Psoas muscle (tissue), 8 donors: Measurements from ENCODE around the gene AKAP6. TPM values are rescaled to one million over a fixed set of nuclear protein-coding genes. Genes with fewer than 3 reads are reported as not detected.

Experiments
- ATAC-seq, 4 donors: fragments of 200-7000 bp; cut with Tn5 transposase; one replicate each; pipeline ENCODE4 v1.9.1; 2020; ENCODE audit warnings: moderate library complexity in 3 of 4, mild to moderate bottlenecking in 2 of 4
- DNase-seq, 2 donors: peaks; one replicate each; pipeline ENCODE4 v3.0.0-alpha.2; 2020
- H3K27ac ChIP-seq: fragments of 200-600 bp; one replicate; pipeline ENCODE4 v1.8.0; 2022
- H3K27me3 ChIP-seq, 3 donors: fragments of 200-600 bp in 1 of 3; one replicate each; pipeline versions ENCODE4 v1.6.1 to v1.8.0; 2013 to 2022; ENCODE audit warnings: low read length in 2 of 3, mild to moderate bottlenecking in 2 of 3, moderate library complexity in 1 of 3; ENCODE audit not compliant: insufficient read depth in 3 of 3
- H3K36me3 ChIP-seq, 2 donors: fragments of 200-600 bp in 1 of 2; one replicate each; pipeline versions ENCODE4 v1.6.1 to v1.8.0; 2013 to 2022; ENCODE audit warnings: low read depth in 1 of 2, mild to moderate bottlenecking in 1 of 2, moderate library complexity in 1 of 2; ENCODE audit not compliant: insufficient read depth in 1 of 2
- H3K4me1 ChIP-seq: fragments of 200-600 bp; one replicate; pipeline ENCODE4 v1.8.0; 2022
- H3K4me3 ChIP-seq: fragments of 200-600 bp; one replicate; pipeline ENCODE4 v1.8.0; 2022; ENCODE audit warnings: mild to moderate bottlenecking
- H3K9me3 ChIP-seq: fragments of 200-600 bp; one replicate; pipeline ENCODE4 v1.8.0; 2022
- WGBS, 3 donors: extraction: QIAGEN DNeasy Blood & Tissue Kit; methylation state at CpG; one replicate each; pipeline versions ENCODE4 v1.1.6 to v1.1.7; 2013; 5-methylcytosine and 5-hydroxymethylcytosine counted together
- intact Hi-C, 2 donors: fragments of 100-400 bp; cut with DNase I; formaldehyde crosslinking; loops; one replicate each; pipeline versions ENCODE4 v1.11.0 to v1.14.2; 2022
- polyA plus RNA-seq, 3 donors: library from polyadenylated mRNA; stranded (reverse); fragments of 200-250 nt; gene quantifications; one replicate each; pipeline ENCODE4 v1.2.3, GENCODE V29; 2013
- total RNA-seq, 4 donors: library from RNA; stranded (reverse); fragmentation: NEBNext Ultra II Directional in 2 of 4; extraction: Animal tissue kit (Norgen Biotek cat#: 25700) in 2 of 4; gene quantifications; one replicate each; pipeline versions ENCODE4 v1.2.1 to v1.2.4, GENCODE V29; 2021 to 2023
- TF ChIP-seq, protein P1 (sequence below): fragments of 200-600 bp; IDR thresholded peaks from one replicate; pipeline ENCODE4 v1.8.0; 2022; ENCODE audit warnings: antibody characterized with exemption
- donor health status: healthy with polysubstance abuse.
- donor health status: DM: no; HTN: no; CAD: no; lungs with moderate emphysema.
- donor health status: Bipolar disorder and iron deficiency.
- donor health status: healthy.
- donor health status: DM: yes; HTN: yes; CAD: no.
- donor health status: DM: no; HTN: no; CAD: no.
- donor health status: DM: no; HTN: no; CAD: no.
- donor health status: DM: yes; HTN: yes; CAD: no.

Gene AKAP6
- total and polyA plus RNA-seq, 7 donors = 9.1 to 173 (median 113) TPM

- H3K4me3 ChIP-seq = no peak overlapping the region
- H3K9me3 ChIP-seq = no peaks in the 10 kb centered on the region
- intact Hi-C loops = no loop called here
- no peaks in the 10 kb centered on the region for H3K36me3 ChIP-seq
- ATAC-seq (no peak), DNase-seq (no peak)
- no peaks in the 10 kb centered on the region for H3K27me3 ChIP-seq
- H3K27ac ChIP-seq = no peak overlapping the region
- TF ChIP-seq, protein P1, sequence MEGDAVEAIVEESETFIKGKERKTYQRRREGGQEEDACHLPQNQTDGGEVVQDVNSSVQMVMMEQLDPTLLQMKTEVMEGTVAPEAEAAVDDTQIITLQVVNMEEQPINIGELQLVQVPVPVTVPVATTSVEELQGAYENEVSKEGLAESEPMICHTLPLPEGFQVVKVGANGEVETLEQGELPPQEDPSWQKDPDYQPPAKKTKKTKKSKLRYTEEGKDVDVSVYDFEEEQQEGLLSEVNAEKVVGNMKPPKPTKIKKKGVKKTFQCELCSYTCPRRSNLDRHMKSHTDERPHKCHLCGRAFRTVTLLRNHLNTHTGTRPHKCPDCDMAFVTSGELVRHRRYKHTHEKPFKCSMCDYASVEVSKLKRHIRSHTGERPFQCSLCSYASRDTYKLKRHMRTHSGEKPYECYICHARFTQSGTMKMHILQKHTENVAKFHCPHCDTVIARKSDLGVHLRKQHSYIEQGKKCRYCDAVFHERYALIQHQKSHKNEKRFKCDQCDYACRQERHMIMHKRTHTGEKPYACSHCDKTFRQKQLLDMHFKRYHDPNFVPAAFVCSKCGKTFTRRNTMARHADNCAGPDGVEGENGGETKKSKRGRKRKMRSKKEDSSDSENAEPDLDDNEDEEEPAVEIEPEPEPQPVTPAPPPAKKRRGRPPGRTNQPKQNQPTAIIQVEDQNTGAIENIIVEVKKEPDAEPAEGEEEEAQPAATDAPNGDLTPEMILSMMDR = no peak
- no peaks in the 10 kb centered on the region for H3K4me1 ChIP-seq
- 54 to 62% (median 61%) methylated on average over 3 of the region's 3 CpGs for WGBS, 3 donors
Measured at GRCh38 chr14:32354716-32355115, 25.6 kb downstream of the AKAP6 start.

DNA sequence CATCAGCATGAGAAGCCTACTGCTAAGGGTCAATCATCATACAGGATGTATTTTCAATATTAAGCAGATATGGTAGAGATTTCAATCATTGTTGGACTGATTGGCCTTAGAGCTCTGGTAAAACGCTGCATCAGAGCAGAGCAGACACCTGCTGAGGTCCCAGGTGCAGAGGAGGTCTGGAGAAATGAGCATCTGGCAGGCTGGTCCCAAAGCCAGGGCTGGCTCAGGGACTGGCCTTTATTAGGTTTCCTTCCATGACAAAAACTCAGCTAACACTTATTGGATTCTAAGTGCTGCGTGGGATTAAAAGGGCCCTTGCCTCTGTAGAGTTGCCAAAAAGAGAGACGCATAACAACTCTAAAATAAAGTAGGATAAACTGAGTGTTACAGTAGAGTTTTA is 29.7 kb downstream of the AKAP6 start:
- WGBS, 3 donors = 53 to 67% (median 54%) methylated on average over 3 of the region's 3 CpGs
- TF ChIP-seq, protein P1 = no peak
- ATAC-seq (no peak), DNase-seq (no peak)
- intact Hi-C loops = no loop called here
- H3K9me3 ChIP-seq = no peaks in the 10 kb centered on the region
- H3K36me3 ChIP-seq = no peaks in the 10 kb centered on the region
- no peak overlapping the region for H3K4me3 ChIP-seq
- no peaks in the 10 kb centered on the region for H3K27me3 ChIP-seq
- H3K4me1 ChIP-seq = no peaks in the 10 kb centered on the region
- no peak overlapping the region for H3K27ac ChIP-seq

GRCh38 chr14:32361674-32362073 is 32.6 kb downstream of the AKAP6 start:
- no peak for DNase-seq
- H3K9me3 ChIP-seq = no peaks in the 10 kb centered on the region
- ATAC-seq = no peak
- H3K27me3 ChIP-seq = no peaks in the 10 kb centered on the region
- H3K27ac ChIP-seq = no peak overlapping the region
- H3K4me3 ChIP-seq = no peak overlapping the region
- 94 to 98% (median 97%) methylated on average over 2 of the region's 2 CpGs for WGBS, 3 donors
- peaks cover 4% of the 10 kb centered on the region for H3K4me1 ChIP-seq
- intact Hi-C loops = no loop called here
- H3K36me3 ChIP-seq = no peaks in the 10 kb centered on the region
- TF ChIP-seq, protein P1 = no peak

DNA sequence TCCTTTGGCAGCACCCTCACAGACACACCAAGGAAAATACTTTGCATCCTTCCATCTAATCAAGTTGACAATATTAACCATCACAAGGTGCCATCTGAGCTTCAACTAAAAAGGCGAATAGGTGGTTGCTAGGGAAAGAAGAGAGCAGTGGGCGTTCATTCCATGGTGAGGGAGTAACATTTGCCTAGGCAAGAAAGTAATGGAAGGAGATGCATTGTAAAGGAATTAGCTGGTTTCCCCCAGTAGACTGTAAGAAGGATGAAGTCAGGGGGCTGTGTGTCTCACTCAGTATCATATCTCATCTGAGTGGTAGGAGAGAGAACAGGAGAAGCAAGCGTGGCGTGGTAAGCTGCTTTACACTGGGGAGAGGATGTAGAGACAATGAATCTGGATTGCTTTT is 34.7 kb downstream of the AKAP6 start:
- ATAC-seq (no peak), DNase-seq (no peak)
- no peaks in the 10 kb centered on the region for H3K27me3 ChIP-seq
- H3K27ac ChIP-seq = no peak overlapping the region
- no peak overlapping the region for H3K4me3 ChIP-seq
- H3K36me3 ChIP-seq = no peaks in the 10 kb centered on the region
- H3K9me3 ChIP-seq = no peaks in the 10 kb centered on the region
- intact Hi-C loops = no loop called here
- 94 to 97% (median 94%) methylated on average over 4 of the region's 4 CpGs for WGBS, 3 donors
- peaks cover 4% of the 10 kb centered on the region for H3K4me1 ChIP-seq
- TF ChIP-seq, protein P1 = no peak

DNA sequence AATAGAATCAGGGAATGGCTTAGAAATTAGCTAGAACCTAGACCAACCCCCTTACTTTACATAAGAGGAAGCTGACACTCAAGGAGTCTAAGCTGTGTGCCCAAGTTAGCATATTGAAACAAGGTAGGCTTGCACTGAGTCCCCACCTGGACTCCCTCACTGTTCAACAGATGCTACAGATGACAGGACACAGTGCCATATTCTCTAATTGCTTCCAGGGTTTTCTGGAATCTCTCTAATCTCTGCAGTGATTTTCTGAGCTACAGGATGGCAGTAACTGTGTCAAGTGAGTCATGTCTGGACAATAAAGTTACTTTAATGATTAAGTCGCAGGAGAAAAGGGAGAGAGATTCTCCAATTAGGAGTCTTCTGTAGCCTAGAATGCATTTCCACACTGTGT is 35.8 kb downstream of the AKAP6 start:
- H3K27me3 ChIP-seq = no peaks in the 10 kb centered on the region
- DNase-seq (no peak), ATAC-seq (no peak)
- H3K4me1 ChIP-seq = peaks cover 4% of the 10 kb centered on the region
- TF ChIP-seq, protein P1 = no peak
- WGBS, 3 donors = 94 to 100% (median 95%) methylated on average over 1 of the region's 1 CpG
- H3K36me3 ChIP-seq = no peaks in the 10 kb centered on the region
- no peaks in the 10 kb centered on the region for H3K9me3 ChIP-seq
- no peak overlapping the region for H3K4me3 ChIP-seq
- no peak overlapping the region for H3K27ac ChIP-seq
- intact Hi-C loops = no loop called here
